ENCODE measurements around the gene TC2N.

Gene TC2N

GRCh38 chr14:91858536-91859275 lies 8.6 kb downstream of the TC2N start:
- TF ChIP-seq SIN3A (IDR thresholded peaks at IDR 0.05; ENCODE audit: borderline replicate concordance, insufficient read depth, low read length) (no peak), FOXP2 (optimal IDR thresholded peaks at IDR 0.05; ENCODE audit: borderline replicate concordance, extremely low read depth, extremely low read length, insufficient read depth) (peak; percentile 38), TAF1 (IDR thresholded peaks at IDR 0.05; ENCODE audit: borderline replicate concordance, insufficient read depth, low read length) (no peak), POLR2AphosphoS5 (IDR thresholded peaks at IDR 0.05; ENCODE audit: low read depth, low read length) (no peak)
- TF ChIP-seq, protein P1, sequence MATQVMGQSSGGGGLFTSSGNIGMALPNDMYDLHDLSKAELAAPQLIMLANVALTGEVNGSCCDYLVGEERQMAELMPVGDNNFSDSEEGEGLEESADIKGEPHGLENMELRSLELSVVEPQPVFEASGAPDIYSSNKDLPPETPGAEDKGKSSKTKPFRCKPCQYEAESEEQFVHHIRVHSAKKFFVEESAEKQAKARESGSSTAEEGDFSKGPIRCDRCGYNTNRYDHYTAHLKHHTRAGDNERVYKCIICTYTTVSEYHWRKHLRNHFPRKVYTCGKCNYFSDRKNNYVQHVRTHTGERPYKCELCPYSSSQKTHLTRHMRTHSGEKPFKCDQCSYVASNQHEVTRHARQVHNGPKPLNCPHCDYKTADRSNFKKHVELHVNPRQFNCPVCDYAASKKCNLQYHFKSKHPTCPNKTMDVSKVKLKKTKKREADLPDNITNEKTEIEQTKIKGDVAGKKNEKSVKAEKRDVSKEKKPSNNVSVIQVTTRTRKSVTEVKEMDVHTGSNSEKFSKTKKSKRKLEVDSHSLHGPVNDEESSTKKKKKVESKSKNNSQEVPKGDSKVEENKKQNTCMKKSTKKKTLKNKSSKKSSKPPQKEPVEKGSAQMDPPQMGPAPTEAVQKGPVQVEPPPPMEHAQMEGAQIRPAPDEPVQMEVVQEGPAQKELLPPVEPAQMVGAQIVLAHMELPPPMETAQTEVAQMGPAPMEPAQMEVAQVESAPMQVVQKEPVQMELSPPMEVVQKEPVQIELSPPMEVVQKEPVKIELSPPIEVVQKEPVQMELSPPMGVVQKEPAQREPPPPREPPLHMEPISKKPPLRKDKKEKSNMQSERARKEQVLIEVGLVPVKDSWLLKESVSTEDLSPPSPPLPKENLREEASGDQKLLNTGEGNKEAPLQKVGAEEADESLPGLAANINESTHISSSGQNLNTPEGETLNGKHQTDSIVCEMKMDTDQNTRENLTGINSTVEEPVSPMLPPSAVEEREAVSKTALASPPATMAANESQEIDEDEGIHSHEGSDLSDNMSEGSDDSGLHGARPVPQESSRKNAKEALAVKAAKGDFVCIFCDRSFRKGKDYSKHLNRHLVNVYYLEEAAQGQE (IDR thresholded peaks at IDR 0.05; ENCODE audit: insufficient read depth in 1 of 2, low read depth in 2 of 2, low read length in 2 of 2): no peak

DNA sequence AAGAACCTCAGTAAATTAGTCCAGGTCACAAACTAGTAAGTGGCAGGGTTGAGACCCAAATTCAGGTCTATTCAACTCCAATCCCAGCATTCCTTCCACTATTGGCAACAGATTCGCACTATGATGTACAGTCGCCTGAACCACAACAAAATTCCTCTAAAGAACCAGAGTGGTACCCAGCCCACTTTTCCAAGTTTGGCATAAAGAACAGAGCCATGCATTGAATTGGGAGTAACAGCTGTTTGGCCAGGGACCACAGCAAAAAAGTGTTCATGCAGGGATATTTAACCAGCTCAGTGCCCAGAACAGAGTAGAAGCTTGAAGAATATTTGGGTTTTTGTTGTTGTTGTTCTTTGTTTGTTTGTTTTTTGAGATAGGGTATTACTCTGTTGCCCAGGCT lies 9.7 kb downstream of the TC2N start:
- TF ChIP-seq, protein P1 (IDR thresholded peaks at IDR 0.05; ENCODE audit: insufficient read depth in 1 of 2, low read depth in 2 of 2, low read length in 2 of 2): no peak
- no peak for TF ChIP-seq FOXP2 (optimal IDR thresholded peaks at IDR 0.05; ENCODE audit: borderline replicate concordance, extremely low read depth, extremely low read length, insufficient read depth)
- TF ChIP-seq POLR2AphosphoS5 (IDR thresholded peaks at IDR 0.05; ENCODE audit: low read depth, low read length): no peak
- TF ChIP-seq SIN3A (IDR thresholded peaks at IDR 0.05; ENCODE audit: borderline replicate concordance, insufficient read depth, low read length): no peak
- TF ChIP-seq TAF1 (IDR thresholded peaks at IDR 0.05; ENCODE audit: borderline replicate concordance, insufficient read depth, low read length): no peak

DNA sequence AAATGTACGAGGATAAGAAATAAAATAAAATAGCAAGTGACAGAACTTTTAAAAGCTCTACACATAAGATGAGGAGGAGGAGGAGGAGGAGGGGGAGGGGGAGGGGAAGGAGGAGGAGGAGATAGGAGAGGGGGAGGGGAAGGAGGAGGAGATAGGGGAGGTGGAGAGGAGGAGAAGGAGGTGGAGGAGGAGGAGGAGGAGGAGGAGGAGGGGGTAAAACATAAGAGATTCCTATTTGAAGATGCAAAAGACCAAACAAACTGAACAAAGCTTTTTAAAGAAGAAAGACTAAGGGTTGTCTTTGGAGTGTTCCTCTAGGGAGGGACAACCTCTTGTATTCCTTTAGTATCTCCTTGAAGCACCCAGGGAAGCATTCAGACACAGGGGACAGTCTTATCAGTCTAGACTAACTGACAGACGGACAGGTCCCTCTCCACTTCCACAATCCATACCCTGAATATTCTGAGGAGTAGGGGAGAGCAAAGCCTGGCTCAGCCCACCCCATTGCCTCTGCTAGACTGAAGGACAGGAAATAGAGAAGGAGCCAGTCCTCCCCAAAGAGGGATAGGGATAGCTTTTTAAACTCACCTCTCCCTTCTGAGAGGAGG lies 12.9 kb downstream of the TC2N start:
- TF ChIP-seq SIN3A (IDR thresholded peaks at IDR 0.05; ENCODE audit: borderline replicate concordance, insufficient read depth, low read length): no peak
- TF ChIP-seq, protein P1 (IDR thresholded peaks at IDR 0.05; ENCODE audit: insufficient read depth in 1 of 2, low read depth in 2 of 2, low read length in 2 of 2): no peak
- TF ChIP-seq FOXP2 (optimal IDR thresholded peaks at IDR 0.05; ENCODE audit: borderline replicate concordance, extremely low read depth, extremely low read length, insufficient read depth): no peak
- no peak for TF ChIP-seq TAF1 (IDR thresholded peaks at IDR 0.05; ENCODE audit: borderline replicate concordance, insufficient read depth, low read length)
- TF ChIP-seq POLR2AphosphoS5 (IDR thresholded peaks at IDR 0.05; ENCODE audit: low read depth, low read length): no peak

DNA sequence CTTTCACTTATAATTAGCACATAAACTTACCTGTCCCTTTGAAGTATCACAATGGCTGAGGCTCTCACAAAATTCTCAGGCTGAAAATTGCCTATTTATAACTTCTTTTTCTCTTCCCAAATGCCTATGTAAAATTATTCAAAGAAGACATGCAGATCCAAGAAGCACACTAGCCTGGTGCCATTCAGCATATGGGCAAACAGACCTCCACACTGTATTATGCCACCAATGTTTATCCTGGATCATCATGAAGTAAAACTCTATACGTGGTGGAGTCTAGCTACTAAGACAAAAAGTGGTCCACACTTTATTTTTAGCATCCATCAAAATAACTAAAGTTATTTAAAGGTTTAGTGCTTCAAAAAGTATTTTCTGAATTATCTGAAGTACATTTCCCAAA lies 15.8 kb downstream of the TC2N start:
- TF ChIP-seq TAF1 (IDR thresholded peaks at IDR 0.05; ENCODE audit: borderline replicate concordance, insufficient read depth, low read length) (no peak), POLR2AphosphoS5 (IDR thresholded peaks at IDR 0.05; ENCODE audit: low read depth, low read length) (no peak), SIN3A (IDR thresholded peaks at IDR 0.05; ENCODE audit: borderline replicate concordance, insufficient read depth, low read length) (no peak), FOXP2 (optimal IDR thresholded peaks at IDR 0.05; ENCODE audit: borderline replicate concordance, extremely low read depth, extremely low read length, insufficient read depth) (no peak)
- TF ChIP-seq, protein P1 (IDR thresholded peaks at IDR 0.05; ENCODE audit: insufficient read depth in 1 of 2, low read depth in 2 of 2, low read length in 2 of 2): no peak

All from PFSK-1 (cell line).